ENCODE results near the gene EFR3B. TPM values are rescaled to one million over a fixed set of nuclear protein-coding genes. Genes with fewer than 3 reads are reported as not detected.

EFR3B gene
- total RNA-seq, 1 donor from 2014 or later, result 0.40 TPM

DNA sequence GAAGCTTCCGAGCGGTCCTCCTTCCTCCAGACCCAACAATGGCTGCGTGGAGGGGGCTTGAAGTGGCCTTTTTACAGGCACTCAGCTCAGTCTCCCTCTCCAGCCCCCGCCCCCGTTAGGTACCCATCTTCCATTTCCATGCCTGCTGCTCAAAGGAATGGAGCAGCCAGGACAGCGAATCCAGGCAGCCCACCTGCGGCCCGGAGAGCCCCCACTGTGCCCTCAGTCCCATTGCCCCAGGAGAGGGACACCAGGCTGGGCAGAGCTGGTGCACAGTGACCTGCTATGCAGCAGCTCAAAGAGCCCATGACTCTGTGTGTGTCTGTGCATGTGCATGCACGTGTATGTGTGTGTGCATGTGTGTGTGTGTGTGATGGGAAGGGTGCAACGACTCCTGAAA lies 137.1 kb downstream of the EFR3B start:
- no peak for DNase-seq (ENCODE audit: low read depth)

DNA sequence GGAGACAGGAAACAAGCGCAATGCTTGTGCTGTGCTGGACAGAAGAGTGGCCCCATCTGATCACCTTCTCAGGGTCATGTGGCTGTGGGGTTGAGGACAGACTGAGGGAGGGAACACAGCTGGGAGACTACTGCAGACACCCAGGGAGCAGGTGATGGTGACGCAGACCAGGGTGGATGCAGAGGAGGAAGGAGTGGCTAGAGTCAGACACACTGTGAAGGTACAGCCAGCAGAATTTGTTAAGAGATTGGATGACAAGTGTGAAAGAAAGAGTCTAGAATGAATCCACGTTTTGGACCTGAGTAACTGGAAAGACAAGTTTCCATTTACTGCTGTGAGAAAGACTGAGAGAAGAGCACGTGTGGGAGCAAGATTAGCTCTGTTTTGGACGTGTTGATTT lies 142.4 kb downstream of the EFR3B start:
- no peak for DNase-seq (ENCODE audit: low read depth)

DNA sequence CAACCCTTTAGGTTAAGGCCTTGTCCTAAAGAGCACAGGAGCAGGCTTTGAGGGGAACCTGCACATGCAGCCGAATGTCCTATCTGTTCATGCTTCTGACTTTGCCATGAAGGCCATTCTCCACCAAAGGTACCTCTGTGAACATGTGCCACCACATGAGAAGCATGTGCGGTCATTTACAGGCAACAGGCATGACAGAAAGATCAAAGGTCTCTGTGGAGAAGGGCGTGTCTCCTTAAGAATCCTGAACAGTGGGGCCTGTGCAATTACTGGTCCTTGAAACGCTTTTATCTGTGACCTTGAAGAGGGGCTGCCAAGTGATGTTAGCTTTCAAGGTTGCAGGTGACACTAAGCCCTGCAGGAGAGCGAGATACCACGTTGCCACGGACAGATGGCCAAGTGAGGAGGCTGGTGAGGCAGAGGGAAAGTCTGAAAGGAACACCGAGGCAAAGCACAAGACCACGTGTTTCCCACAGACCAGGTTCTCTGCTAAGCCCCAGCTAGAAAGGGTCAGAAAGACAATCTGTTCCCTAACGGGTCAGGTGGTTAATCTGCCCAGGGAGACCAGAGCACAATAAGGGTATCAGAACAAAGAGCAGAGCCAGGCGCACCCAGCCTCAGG lies 146.0 kb downstream of the EFR3B start:
- no peak for DNase-seq (ENCODE audit: low read depth)

DNA sequence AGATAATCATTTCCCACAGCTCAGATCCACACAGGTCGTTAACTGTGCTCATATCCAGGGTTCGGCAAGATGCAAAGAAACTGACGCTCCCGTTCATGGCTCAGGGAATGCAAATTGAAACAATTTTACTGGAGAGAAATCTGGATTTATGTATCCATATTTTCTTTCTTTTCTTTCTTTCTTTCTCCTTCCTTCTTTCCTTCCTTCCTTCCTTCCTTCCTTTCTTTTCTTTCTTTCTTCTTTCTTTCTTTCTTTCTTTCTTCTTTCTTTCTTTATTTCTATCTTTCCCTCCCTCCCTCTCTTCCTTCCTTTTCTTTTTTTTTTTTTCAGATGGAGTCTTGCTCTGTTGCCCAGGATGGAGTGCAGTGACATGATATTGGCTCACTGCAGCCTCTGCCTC lies 146.5 kb downstream of the EFR3B start:
- no peak for DNase-seq (ENCODE audit: low read depth)

DNA sequence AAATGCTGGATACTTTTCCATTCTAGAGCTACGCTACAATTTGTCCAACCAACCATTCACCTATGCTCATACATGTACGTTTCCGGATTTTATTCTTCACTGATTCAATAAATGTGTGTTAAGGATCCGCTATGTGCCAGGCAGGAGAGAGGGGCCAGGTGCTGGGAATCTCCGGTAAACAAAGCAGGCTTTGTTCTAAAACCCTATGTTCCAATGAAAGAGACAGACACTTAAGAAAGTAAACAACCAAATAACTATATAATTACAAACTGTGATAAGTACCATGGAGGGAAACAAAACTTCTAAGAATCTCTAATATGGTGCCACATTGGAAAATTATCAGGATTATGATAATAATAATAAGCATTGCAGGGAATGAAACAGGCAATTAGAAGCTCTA lies 148.7 kb downstream of the EFR3B start:
- DNase-seq (ENCODE audit: low read depth), result no peak

DNA sequence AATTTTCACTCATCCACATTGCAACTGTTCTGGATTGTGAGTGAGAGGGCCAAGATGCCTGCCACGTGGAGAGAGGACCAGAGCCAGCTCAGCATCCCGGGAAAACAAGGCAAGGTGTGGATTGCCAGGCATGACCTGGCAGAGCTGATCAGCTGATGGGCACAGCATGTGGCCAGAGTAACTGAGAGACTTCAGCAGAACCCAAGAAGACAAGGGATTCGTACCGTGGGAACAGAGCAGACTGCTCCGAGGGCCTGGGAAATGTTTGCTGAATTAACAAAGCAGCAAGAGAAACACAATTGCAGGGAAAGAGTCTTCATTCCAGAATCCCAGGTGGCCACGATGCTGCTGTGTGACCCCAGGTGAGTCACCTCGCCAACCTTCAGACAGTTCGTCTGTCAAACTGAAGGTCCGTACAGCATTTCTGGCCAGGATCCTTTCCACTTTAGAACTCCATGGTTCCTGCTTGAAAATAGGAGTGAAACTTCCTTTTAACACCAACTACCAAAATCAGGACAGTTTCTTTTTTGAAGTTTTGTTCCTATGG lies 152.8 kb downstream of the EFR3B start:
- no peak for DNase-seq (ENCODE audit: low read depth)

DNA sequence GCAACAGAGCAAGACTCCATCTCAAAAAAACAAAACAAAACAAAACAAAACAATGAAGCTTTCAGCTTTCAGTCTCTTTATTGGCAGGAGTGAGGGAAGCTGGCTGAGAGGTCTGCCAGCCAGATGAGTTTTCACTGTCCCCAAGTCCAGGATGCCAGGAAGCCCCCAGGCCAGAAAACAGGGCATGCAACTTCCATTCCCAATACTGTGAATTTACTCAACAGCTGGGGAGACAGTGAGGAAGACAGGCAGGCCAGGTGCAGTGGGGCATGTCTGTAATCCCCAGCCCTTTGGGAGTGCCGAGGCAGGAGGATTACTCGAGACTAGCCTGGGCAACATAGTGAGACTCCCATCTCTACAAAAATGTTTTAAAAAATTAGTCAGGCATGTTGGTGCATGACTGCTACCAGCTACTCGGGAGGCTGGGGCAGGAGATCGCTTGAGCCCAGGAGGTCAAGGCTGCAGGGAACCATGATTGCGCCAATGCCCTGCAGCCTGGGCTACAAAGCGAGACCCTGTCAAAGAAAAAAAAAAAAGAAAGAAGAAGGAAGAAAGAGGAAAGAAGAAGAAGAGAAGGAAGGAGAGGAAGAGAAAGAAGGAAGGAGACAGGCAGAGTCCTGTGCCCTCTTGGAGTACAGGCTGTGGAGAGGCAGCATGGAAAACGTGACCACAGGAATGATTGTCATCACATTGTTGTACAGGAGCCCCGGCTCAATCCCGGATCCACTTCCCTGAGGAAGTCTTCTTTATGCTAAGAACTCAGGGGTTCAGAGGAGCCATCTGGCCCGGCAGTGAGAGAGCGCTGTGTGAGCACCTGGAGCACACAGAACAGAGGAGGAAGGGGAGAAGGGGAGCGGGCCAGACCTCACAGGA lies 155.7 kb downstream of the EFR3B start:
- DNase-seq (ENCODE audit: low read depth), result no peak

DNA sequence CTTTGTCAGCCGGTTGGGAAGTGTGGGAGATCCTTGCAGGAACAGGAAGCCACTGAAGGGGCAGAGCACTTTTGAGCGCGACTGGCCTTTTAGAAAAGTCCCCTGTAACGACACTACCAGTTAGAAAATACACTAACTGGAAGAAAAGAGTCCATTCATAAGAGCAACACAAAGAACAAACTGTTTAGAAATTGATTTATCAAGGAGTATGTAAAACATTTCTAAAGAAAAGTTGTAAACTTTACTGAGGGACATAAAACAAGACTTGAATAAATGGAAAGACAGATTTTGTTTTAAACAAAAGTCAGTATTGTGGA lies 156.3 kb downstream of the EFR3B start:
- no peak for DNase-seq (ENCODE audit: low read depth)

DNA sequence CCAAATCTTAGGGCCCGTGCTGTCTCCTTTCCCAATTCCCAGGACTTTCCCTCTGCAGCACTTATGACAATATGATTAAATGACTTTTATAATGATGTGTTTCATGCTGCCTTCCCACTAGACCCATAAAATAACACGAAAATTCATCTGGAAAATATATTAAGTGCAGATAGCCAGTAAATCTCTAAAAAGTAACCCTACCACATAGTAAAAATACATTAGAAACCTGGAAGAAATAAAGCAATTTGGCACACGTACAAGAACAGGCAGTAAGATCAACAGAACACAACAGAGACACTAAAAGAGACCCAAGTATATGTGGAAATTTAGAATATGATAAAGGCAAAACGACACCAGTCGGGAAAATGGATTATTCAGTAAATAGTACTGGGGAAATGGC lies 156.7 kb downstream of the EFR3B start:
- no peak for DNase-seq (ENCODE audit: low read depth)

DNA sequence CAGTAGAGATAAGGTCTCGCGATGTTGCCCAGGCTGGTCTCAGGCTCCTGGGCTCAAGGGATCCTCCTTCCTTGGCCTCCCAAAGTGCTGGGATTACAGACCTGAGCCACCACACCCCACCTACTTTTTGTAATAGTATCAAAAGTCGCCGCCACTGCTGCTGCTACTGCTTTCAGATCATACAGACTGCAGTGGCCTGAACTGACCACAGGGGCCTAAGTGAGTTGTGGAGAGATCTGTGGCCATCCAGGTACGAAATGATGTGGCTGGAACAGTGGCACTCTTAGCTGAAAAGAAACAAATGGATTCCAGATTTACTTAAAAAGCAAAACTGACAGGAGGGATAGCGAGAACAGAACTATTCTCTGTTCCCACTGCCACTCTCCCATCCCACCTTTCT lies 159.4 kb downstream of the EFR3B start:
- no peak for DNase-seq (ENCODE audit: low read depth)

DNA sequence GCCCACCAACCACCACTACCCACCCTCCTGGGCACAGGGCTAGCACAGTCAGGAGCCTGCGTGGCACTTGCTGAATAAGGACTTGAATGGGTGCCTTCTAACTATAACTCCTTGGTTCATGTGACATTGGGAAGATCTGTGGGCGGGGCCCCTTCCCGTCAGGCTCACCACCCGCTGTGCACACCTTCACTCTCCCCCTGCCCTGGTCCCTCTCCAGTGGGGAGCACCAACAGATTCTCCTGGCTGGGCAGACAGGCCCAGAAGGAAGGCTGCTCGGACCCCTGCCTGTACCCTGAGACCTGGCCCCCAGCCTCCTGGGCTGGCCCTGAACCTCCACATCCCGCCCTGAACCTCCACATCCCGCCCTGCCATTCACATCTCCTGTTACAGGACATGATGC lies 159.9 kb downstream of the EFR3B start:
- DNase-seq (ENCODE audit: low read depth), result no peak

DNA sequence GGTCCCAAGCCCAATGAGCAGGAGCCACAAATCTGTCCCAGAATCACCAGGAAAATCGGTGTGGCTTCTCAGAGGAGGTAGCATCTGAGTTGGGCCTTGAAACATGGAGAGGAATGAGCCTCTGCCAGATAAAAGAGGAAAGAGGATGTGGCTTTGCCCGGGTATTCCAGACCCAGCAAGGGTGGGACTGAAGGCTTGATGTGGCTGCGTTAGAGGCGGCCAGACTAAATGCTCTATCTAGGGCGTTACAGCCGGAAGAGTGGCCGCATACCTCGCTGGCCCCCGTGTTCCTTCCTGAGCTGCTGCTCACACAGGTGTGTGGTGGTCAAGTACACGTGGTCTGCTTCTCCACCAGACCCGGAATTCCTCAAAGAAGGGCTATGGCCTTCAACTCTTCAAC lies 160.4 kb downstream of the EFR3B start:
- DNase-seq (ENCODE audit: low read depth), result no peak

DNA sequence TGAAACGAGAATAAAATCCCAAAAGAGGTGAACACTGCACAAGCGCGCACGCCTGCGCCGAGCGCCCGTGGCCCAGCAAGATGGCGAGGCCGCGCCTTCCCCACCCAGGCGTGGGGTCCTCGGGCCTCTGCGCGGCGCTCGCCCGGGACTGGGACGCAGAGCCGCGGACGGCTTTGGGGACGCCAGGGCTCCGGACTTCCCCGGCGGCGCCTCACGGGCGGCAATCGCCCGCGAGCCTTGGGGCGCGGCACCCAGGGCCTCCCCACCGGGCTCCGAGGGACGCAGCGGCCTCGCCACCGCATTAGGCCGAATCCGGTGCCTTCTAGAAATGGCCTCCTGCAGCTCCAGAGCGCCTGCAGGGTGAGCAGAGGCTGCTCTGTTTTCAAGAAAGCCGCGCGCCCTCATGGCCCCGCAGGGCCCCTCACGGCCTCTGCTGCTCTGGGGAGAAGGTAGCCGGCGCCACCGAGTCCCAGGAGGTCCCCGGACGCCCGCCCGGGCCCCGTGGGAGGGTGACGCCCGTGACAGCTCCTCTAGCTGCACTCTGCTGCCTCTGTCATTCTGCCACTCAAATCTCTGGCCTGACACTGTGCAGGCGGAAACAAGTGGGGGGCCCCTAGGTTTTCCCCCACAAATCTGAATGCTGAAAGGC lies 162.4 kb downstream of the EFR3B start:
- no peak for DNase-seq (ENCODE audit: low read depth)

DNA sequence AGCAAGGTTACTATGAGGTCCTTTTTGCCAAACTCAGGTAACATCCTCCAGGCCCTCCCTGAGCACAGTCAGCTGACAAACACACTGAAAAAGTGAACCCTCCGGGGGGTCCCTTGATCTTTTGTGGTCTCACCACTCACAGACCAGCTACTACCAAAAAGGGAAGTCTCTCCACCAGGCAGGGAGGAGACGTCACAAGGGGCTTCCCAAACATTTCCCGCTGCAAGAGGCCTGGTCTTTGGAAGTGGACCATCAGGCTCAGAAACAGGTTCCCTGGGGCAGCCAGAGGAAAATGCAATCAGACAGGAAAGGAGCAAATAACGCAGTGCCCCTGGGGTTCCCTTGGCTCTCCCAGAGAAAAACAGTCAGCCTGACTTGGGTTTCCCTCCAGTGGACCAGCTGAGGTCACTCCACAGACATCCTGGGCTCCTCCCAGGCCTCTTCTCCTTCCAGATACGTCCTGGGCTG lies 165.2 kb downstream of the EFR3B start:
- DNase-seq (ENCODE audit: low read depth), result no peak

Other genes starting within 250 kb of the EFR3B start
- 17.6 and 34.6 TPM in 2 replicates for gene PTRHD1, start 248.7 kb upstream of the EFR3B start, total RNA-seq
- gene CENPO, start 248.7 kb upstream of the EFR3B start, total RNA-seq, result 7.8 and 11.2 TPM in 2 replicates
- 9.2 and 16.5 TPM in 2 replicates for gene ADCY3, start 121.8 kb upstream of the EFR3B start, total RNA-seq
- 3.1 and 10.5 TPM in 2 replicates for gene DNAJC27, start 70.1 kb upstream of the EFR3B start, total RNA-seq
- gene POMC, start 126.5 kb downstream of the EFR3B start, total RNA-seq, result 0.20 TPM in 1 of 2 replicates, not detected in the other

All from renal cortical epithelial cell (primary cell).